ENCODE data around the gene MYO1H. TPM values are rescaled to one million over a fixed set of nuclear protein-coding genes. Genes with fewer than 3 reads are reported as not detected.

MYO1H gene
- total RNA-seq, 4 donors from 2014 or later, result 0.17 to 0.57 TPM; not detected in 2

DNA sequence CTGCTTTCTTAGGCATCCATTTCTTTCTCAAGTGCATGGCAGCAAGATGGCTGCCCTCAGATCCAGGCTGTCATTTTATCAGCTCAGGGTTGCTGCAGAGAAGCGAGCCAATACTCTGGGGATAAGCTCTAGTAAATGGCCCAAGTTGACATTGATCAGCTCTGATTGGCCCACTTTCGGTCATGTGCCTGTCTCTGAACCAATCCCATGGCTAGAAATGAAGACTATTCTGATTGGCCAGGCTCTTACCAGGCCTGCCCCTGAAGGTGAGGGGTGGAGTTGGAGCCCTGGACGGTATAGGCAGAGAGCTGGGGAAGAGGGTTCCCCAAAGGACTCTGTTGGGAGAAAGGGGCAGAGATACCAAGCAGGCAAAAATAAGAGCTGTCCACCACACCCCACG, 41.4 kb downstream of the MYO1H start:
- TF ChIP-seq, protein P1, sequence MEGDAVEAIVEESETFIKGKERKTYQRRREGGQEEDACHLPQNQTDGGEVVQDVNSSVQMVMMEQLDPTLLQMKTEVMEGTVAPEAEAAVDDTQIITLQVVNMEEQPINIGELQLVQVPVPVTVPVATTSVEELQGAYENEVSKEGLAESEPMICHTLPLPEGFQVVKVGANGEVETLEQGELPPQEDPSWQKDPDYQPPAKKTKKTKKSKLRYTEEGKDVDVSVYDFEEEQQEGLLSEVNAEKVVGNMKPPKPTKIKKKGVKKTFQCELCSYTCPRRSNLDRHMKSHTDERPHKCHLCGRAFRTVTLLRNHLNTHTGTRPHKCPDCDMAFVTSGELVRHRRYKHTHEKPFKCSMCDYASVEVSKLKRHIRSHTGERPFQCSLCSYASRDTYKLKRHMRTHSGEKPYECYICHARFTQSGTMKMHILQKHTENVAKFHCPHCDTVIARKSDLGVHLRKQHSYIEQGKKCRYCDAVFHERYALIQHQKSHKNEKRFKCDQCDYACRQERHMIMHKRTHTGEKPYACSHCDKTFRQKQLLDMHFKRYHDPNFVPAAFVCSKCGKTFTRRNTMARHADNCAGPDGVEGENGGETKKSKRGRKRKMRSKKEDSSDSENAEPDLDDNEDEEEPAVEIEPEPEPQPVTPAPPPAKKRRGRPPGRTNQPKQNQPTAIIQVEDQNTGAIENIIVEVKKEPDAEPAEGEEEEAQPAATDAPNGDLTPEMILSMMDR (IDR thresholded peaks at IDR 0.05; ENCODE audit: low read depth), result no peak

DNA sequence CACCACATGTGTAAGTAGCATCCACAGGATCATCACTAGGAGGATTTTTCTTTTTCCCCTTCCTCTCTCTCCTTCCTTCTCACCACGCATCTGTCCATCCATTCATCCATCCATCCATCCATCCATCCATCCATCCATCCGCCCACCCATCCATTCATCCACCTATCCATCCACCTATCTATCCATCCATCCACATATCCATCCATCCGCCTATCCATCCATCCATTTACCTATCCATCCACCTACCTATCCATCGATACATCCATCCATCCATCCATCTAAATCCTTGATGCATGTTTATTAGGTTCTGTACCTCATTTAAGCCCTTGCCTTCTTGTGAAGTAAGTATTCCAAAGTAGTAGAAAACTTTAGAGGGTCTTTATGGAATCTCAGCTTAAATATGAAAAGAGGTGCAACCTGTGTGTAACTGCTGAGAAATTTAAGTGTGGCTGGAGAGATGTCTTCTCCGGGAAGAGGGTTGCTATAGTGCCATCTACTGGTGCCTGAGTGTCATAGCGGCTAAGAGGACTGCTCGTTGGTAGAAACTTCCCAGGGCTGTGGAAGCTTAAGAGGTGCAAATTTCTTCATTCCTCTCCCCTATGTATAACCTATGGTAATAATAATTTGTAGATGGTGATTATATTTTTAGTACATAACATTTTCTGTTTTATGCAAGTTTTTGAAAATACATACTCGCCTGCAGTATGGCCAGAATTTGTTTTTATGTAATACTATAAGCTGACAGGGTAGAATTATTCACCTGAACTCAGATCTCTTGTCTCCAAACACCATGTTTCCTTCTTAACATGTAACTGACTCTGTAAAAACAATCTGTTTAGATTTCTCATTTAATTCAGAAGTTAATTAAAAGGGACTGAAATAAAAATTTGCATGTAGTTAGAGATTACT, 46.0 kb downstream of the MYO1H start:
- TF ChIP-seq, protein P1 (IDR thresholded peaks at IDR 0.05; ENCODE audit: low read depth), result no peak

DNA sequence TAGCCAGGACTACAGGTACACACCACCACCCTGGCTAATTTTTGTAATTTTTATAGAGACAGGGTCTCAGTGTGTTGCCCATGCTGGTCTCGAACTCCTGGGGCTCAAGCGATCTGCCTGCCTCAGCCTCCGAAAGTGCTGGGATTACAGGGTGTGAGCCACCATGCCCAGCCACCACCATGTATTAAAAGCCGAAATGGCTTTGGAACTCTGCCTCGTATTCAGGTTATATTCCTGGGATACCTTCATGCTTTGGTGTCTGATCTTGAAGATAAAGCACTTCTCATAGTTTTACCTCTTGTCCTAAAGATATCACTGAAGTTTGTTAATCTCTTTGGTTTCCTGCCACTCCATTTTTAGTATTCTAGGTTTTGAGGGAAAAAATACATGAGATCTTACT, 47.2 kb downstream of the MYO1H start:
- TF ChIP-seq, protein P1 (IDR thresholded peaks at IDR 0.05; ENCODE audit: low read depth), result no peak

DNA sequence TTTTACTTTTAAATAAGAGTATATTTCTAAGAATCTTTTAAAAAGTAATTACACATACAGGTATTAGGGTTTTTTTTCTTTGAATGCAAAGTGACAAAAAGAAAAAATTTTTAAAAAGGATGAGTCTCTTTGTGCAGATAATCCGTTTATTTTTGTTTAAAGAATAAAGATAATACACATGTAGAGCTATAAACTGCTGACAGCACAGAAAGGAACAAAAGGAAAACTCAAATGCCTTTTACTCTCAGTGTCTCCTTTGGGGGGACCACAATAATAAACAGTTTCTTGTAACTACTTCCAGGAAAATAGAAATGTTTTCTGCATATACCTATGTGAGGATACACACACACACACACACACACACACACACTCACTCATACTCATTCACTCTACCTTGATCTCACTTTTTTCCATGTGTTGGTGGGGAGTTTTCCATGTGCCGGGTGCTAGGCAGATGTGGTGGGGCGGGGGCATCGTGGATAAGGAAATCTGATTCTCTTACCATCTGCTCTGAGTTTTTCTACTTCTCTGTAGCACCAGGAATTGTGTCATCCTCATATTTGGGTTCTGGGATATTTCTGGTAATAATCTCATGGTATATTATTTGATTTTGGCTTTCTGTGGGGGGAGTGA, 71.3 kb downstream of the MYO1H start:
- TF ChIP-seq, protein P1 (IDR thresholded peaks at IDR 0.05; ENCODE audit: low read depth), result no peak

DNA sequence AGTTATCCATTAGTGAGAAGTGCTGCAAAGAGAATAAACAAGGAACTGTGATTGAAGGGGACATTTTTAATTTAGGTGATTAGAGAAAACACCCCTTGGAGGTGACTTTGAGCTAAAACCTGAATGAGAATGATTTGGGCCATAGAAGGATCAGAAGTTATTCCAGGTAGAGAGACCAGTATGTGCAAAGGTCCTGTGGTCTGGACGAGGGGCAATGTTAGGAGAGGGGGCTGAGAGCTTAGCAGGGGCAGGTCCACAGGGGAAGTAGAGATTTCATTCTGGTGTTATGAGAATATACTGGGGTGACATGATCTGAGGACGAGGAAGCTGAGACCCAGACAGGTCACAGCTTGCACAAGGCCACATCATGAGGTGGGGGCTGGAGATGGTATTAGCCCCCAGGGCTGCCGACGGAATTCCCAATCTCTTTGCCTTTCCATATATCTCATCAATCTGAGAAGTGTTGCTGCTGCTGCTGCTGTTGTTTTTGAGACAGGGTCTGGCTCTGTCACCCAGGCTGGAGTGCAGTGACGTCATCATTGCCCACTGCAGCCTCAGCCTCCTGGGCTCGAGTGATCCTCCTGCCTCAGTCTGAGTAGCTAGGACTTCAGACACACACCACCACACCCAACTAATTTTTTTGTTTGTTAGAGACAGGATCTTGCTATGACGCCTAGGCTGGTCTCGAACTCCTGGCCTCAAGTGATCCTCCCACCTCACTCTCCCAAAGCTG, 73.8 kb downstream of the MYO1H start:
- TF ChIP-seq, protein P1 (IDR thresholded peaks at IDR 0.05; ENCODE audit: low read depth), result no peak

DNA sequence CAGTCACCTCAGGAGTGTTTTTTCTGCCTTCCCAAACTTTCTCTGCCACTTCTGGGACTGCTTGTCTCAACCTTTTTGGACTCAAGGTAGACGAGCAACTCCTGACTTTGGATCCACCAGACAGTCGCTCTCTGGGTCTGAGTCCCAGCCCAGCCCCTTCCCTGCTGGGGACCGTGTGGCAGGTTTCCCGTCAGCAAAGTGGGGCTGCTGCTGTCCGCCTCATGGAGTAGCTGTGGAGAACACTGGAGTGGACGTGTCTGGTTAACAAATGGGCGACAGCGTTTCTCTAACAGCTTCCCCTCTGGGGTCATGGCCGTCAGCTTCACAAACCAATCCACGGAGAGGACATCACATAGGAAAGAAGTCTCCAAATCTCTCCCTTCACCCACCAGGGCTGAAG, 74.6 kb downstream of the MYO1H start:
- TF ChIP-seq, protein P1 (IDR thresholded peaks at IDR 0.05; ENCODE audit: low read depth), result no peak

DNA sequence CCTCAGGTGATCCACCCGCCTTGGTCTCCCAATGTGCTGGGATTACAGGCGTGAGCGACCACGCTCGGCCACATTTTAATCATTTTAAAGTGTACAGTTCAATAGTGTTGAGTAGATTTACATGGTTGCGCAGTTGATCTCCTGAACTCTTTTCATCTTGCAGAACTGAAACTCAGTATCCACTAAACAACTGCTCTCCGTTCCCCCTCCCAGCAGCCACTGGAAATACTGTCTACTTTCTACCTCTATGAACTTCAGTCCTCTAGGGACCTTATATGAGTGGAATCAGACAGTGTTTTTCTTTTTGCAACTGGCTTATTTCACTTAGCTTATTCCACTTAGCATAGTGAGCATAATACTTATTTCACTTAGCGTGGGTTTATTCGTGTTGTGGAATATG, 75.7 kb downstream of the MYO1H start:
- TF ChIP-seq, protein P1 (IDR thresholded peaks at IDR 0.05; ENCODE audit: low read depth), result no peak

Measured in subcutaneous adipose tissue (tissue), 4 donors.